ENCODE measurements around the gene MGP.

DNA sequence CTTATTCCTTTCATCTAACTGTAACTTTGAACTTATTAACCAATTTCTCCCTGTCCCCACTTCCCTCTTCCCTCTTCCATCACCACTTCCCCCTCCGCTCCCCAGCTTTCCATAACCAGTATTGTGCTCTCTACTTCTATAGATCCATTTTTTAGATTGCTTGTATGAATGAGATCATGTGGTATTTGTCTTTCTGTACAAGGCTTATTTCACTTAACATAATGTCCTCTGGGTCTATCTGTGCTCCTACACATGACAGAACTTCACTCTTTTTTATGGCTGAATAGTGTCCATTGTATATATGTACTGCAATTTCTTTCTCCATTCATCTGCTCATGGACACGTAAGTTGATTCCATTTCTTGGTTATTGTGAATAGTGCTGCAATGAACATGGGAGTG, 38.3 kb upstream of the MGP start:
- TF ChIP-seq POLR2A (IDR thresholded peaks at IDR 0.05; ENCODE audit: low read depth, low read length) = no peak
- no peak for TF ChIP-seq TAF1 (IDR thresholded peaks at IDR 0.05; ENCODE audit: borderline replicate concordance, low read depth, low read length)
- no peak for TF ChIP-seq POLR2AphosphoS5 (IDR thresholded peaks at IDR 0.05; ENCODE audit: low read depth, low read length)

All from GM12892 (cell line).